GF-D8 (cell line): ENCODE results near the gene PRR29.
A peak's percentile ranks its signal among the peaks of the same experiment; 100 is the strongest.
"Not testable (repeated sequence)": the region's sequence is repeated elsewhere in the genome, so short reads cannot be mapped to it uniquely, and the experiment has no call there.

Experiments used
- DNase-seq: peaks from one replicate; lab custom pipeline; 2025; lab: John Stamatoyannopoulos, UW

Gene PRR29

GRCh38 chr17:64015447-64015846 is 17.3 kb downstream of the PRR29 start:
- no peak for DNase-seq

- DNase-seq, result no peak
These were observed 18.2 kb downstream of the PRR29 start for GRCh38 chr17:64016231-64016784.

GRCh38 chr17:64016974-64017373 is 18.8 kb downstream of the PRR29 start:
- DNase-seq, result no peak

GRCh38 chr17:64017381-64017980 is 19.3 kb downstream of the PRR29 start:
- no peak for DNase-seq

GRCh38 chr17:64019551-64019961 is 21.4 kb downstream of the PRR29 start:
- DNase-seq, result not testable (repeated sequence)

- peak; percentile 65 for DNase-seq
These were observed 22.1 kb downstream of the PRR29 start, which contains the start of gene ICAM2 for GRCh38 chr17:64020056-64020766. TSS of gene ICAM2 (minus strand) at chr17:64020633. CDS start at chr17:64006691, 13,942 bp downstream.

- DNase-seq, result no peak
These were observed 24.5 kb downstream of the PRR29 start for GRCh38 chr17:64022611-64023063.

- DNase-seq, result no peak
These were observed 26.1 kb downstream of the PRR29 start for GRCh38 chr17:64024215-64024654.

- DNase-seq, result no peak
These were observed 26.9 kb downstream of the PRR29 start for GRCh38 chr17:64024781-64025731.

- DNase-seq, result peak; percentile 39
These were observed 27.7 kb downstream of the PRR29 start for GRCh38 chr17:64025732-64026294.

- DNase-seq, result peak; percentile 20
These were observed 30.8 kb downstream of the PRR29 start for GRCh38 chr17:64028874-64029464.

GRCh38 chr17:64032081-64032480 is 33.9 kb downstream of the PRR29 start:
- DNase-seq, result no peak

GRCh38 chr17:64036198-64036922 is 38.2 kb downstream of the PRR29 start:
- DNase-seq, result no peak

- no peak for DNase-seq
These were observed 39.0 kb downstream of the PRR29 start for GRCh38 chr17:64037180-64037579.

- DNase-seq, result no peak
These were observed 39.7 kb downstream of the PRR29 start for GRCh38 chr17:64037802-64038201.

GRCh38 chr17:64038331-64039105 is 40.4 kb downstream of the PRR29 start:
- DNase-seq, result no peak

GRCh38 chr17:64039106-64039400 is 40.9 kb downstream of the PRR29 start:
- DNase-seq, result no peak

- DNase-seq, result no peak
These were observed 42.1 kb downstream of the PRR29 start for GRCh38 chr17:64040206-64040605.

GRCh38 chr17:64041912-64042311 is 43.8 kb downstream of the PRR29 start:
- no peak for DNase-seq
